OCI-LY3 (cell line): ENCODE results near the gene RASGRP3.

Source experiments
- H2AFZ ChIP-seq: fragments of 200-600, 300-600 bp; shearing (Covaris generic); 2 replicates; pipeline ENCODE4 v1.6.0; 2014; ENCODE audit warnings: antibody characterized with exemption, low read depth, low read length
- H3K27ac ChIP-seq: fragments of 200-600, 300-600 bp; sonication (generic); 2 replicates; pipeline ENCODE4 v1.5.1; 2014; ENCODE audit warnings: mild to moderate bottlenecking, low read length, moderate library complexity, mixed read lengths
- H3K27me3 ChIP-seq: fragments of 200-600, 300-600 bp; sonication (generic); 2 replicates; pipeline ENCODE4 v1.6.1; 2014; ENCODE audit warnings: low read depth, low read length, mixed read lengths
- H3K36me3 ChIP-seq: fragments of 200-600, 300-600 bp; sonication (generic); replicated peaks from 2 replicates; pipeline ENCODE3; 2014; ENCODE audit warnings: low read depth, low read length, mixed read lengths
- H3K4me1 ChIP-seq: fragments of 300-600, 200-600 bp; sonication (generic); 2 replicates; pipeline ENCODE4 v1.6.1; 2014; ENCODE audit warnings: low read length, mixed read lengths
- H3K4me2 ChIP-seq: fragments of 200-600, 300-600 bp; sonication (generic); 2 replicates; pipeline ENCODE4 v1.6.1; 2014; ENCODE audit warnings: low read length, mixed read lengths
- H3K4me3 ChIP-seq: fragments of 300-600, 200-600 bp; sonication (generic); 2 replicates; pipeline ENCODE4 v1.5.1; 2014; ENCODE audit warnings: antibody characterized with exemption, mild to moderate bottlenecking, low read length, moderate library complexity
- H3K79me2 ChIP-seq: fragments of 300-600, 200-600 bp; shearing (Covaris generic); 2 replicates; pipeline ENCODE4 v1.6.1; 2014; ENCODE audit warnings: mild to moderate bottlenecking, low read length, mixed read lengths
- H3K9ac ChIP-seq: fragments of 300-600, 200-600 bp; shearing (Covaris generic); 2 replicates; pipeline ENCODE4 v1.6.0; 2014; ENCODE audit warnings: mild to moderate bottlenecking, low read length, moderate library complexity
- H3K9me3 ChIP-seq: fragments of 200-600, 300-600 bp; shearing (Covaris generic); 2 replicates; pipeline ENCODE4 v1.6.1; 2014; ENCODE audit warnings: low read length, mixed read lengths; ENCODE audit not compliant: insufficient read depth
- H4K20me1 ChIP-seq: fragments of 200-600, 300-600 bp; sonication (generic); 2 replicates; pipeline ENCODE4 v1.6.1; 2016; ENCODE audit warnings: low read length, mixed read lengths; ENCODE audit not compliant: insufficient read depth
- CTCF ChIP-seq: fragments of 200-600, 300-600 bp; sonication (generic); IDR thresholded peaks from 2 replicates; pipeline ENCODE4 v1.5.1; 2014; ENCODE audit warnings: antibody characterized with exemption, low read length, low read depth
- EZH2phosphoT487 ChIP-seq: fragments of 200-600 bp; shearing (Covaris generic); IDR thresholded peaks from 2 replicates; pipeline ENCODE4 v1.6.1; 2018; ENCODE audit warnings: antibody characterized with exemption, mixed run types, low read depth

RASGRP3 gene

GRCh38 chr2:33503002-33503401 lies 26.6 kb downstream of the RASGRP3 start:
- peaks cover 100% of the 10 kb centered on the region for H3K79me2 ChIP-seq
- no peak overlapping the region for H3K9ac ChIP-seq
- H3K9me3 ChIP-seq: no peaks in the 10 kb centered on the region
- H3K4me3 ChIP-seq: no peak overlapping the region
- H3K36me3 ChIP-seq: peaks cover 83% of the 10 kb centered on the region
- H4K20me1 ChIP-seq: peaks cover 35% of the 10 kb centered on the region
- peaks cover 47% of the 10 kb centered on the region for H3K4me1 ChIP-seq
- no peak overlapping the region for H3K4me2 ChIP-seq
- H2AFZ ChIP-seq: no peak overlapping the region
- no peaks in the 10 kb centered on the region for H3K27me3 ChIP-seq
- no peak for TF ChIP-seq CTCF
- no peak for TF ChIP-seq EZH2phosphoT487
- peak overlapping the region; percentile 6; the same call in 1 of the 2 replicates for H3K27ac ChIP-seq

- Histone ChIP-seq H3K4me2 (no peak overlapping the region), H3K79me2 (peaks cover 100% of the 10 kb centered on the region), H3K36me3 (peaks cover 73% of the 10 kb centered on the region), H3K4me3 (no peak overlapping the region), H3K9ac (no peak overlapping the region), H3K27me3 (no peaks in the 10 kb centered on the region), H3K4me1 (peaks cover 48% of the 10 kb centered on the region), H4K20me1 (peaks cover 63% of the 10 kb centered on the region), H2AFZ (no peak overlapping the region), H3K27ac (no peak overlapping the region), H3K9me3 (no peaks in the 10 kb centered on the region)
- TF ChIP-seq CTCF (no peak), EZH2phosphoT487 (no peak)
Measured at GRCh38 chr2:33505966-33506365, 29.5 kb downstream of the RASGRP3 start.

- peaks cover 69% of the 10 kb centered on the region for H4K20me1 ChIP-seq
- no peak overlapping the region for H3K4me2 ChIP-seq
- H3K4me1 ChIP-seq: peaks cover 42% of the 10 kb centered on the region
- H3K9ac ChIP-seq: no peak overlapping the region
- no peak overlapping the region for H2AFZ ChIP-seq
- TF ChIP-seq CTCF: no peak
- TF ChIP-seq EZH2phosphoT487: no peak
- H3K79me2 ChIP-seq: peaks cover 94% of the 10 kb centered on the region
- H3K27ac ChIP-seq: no peak overlapping the region
- H3K36me3 ChIP-seq: peaks cover 66% of the 10 kb centered on the region
- H3K27me3 ChIP-seq: no peaks in the 10 kb centered on the region
- no peak overlapping the region for H3K4me3 ChIP-seq
- no peaks in the 10 kb centered on the region for H3K9me3 ChIP-seq
Measured at GRCh38 chr2:33509908-33510585, 33.6 kb downstream of the RASGRP3 start.

GRCh38 chr2:33510586-33510968 lies 34.1 kb downstream of the RASGRP3 start:
- no peak overlapping the region for H3K9ac ChIP-seq
- H3K4me1 ChIP-seq: peaks cover 42% of the 10 kb centered on the region
- H4K20me1 ChIP-seq: peaks cover 67% of the 10 kb centered on the region
- H3K9me3 ChIP-seq: no peaks in the 10 kb centered on the region
- H3K27me3 ChIP-seq: no peaks in the 10 kb centered on the region
- TF ChIP-seq CTCF (no peak), EZH2phosphoT487 (no peak)
- H3K4me2 ChIP-seq: no peak overlapping the region
- H3K36me3 ChIP-seq: peaks cover 69% of the 10 kb centered on the region
- H3K79me2 ChIP-seq: peaks cover 94% of the 10 kb centered on the region
- no peak overlapping the region for H3K27ac ChIP-seq
- H2AFZ ChIP-seq: no peak overlapping the region
- no peak overlapping the region for H3K4me3 ChIP-seq
